Measurements from ENCODE around the gene ACOT13.
"Not testable (repeated sequence)": the region's sequence is repeated elsewhere in the genome, so short reads cannot be mapped to it uniquely, and the experiment has no call there.

The ACOT13 gene

DNA sequence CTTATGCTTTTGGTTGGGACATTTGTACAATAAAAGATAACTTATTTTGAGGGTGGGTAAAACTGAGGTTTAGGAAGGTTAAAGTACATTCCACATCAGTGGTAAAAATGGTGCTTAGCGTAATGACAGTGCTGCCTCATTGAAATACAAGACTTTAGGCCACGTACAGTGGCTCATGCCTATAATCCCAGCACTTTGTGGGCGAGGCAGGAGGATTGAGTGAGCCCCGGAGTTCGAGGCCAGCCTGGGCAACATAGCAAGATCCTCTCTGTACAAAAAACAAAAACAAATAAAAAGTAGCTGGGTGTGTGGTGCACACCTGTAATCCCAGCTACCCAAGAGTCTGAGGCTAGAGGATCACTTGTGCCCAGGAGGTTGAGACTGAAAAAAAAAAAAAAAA, 18.6 kb upstream of the ACOT13 start:
- H3K4me3 Mint-ChIP-seq, result no peak overlapping the region
- peaks cover 12% of the 10 kb centered on the region for H3K4me1 Mint-ChIP-seq (ENCODE audit: low read depth)
- peaks cover 26% of the 10 kb centered on the region for H3K36me3 Mint-ChIP-seq (ENCODE audit: low read depth)
- H3K9me3 Mint-ChIP-seq, result no peaks in the 10 kb centered on the region
- no peak overlapping the region for H3K27ac Mint-ChIP-seq
- H3K27me3 Mint-ChIP-seq, result peaks cover 25% of the 10 kb centered on the region
- intact Hi-C loops (cut with micrococcal nuclease), result no loop called here

DNA sequence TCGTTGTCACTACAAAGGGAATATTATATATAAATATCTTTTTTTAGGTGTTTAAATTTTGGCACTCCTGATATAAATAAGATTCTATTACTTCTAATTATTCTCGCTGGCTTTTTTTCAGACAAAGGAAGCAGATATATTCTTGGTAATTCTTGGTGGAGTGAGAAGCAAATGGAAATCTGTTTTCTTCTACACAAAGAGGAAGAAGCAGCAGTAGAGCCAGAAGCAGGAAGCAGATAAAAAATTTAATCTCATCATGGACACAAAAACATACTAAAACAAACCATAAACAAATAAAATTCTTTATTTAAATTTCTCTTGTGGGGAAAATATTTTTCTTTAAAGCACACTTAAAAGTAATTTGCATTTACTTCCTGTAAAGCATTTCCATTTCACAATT, 17.2 kb upstream of the ACOT13 start:
- H3K4me1 Mint-ChIP-seq (ENCODE audit: low read depth), result peaks cover 12% of the 10 kb centered on the region
- intact Hi-C loops (cut with micrococcal nuclease), result no loop called here
- H3K36me3 Mint-ChIP-seq (ENCODE audit: low read depth), result peaks cover 39% of the 10 kb centered on the region
- H3K27ac Mint-ChIP-seq, result no peak overlapping the region
- H3K9me3 Mint-ChIP-seq, result no peaks in the 10 kb centered on the region
- H3K27me3 Mint-ChIP-seq, result peaks cover 17% of the 10 kb centered on the region
- H3K4me3 Mint-ChIP-seq, result no peak overlapping the region

DNA sequence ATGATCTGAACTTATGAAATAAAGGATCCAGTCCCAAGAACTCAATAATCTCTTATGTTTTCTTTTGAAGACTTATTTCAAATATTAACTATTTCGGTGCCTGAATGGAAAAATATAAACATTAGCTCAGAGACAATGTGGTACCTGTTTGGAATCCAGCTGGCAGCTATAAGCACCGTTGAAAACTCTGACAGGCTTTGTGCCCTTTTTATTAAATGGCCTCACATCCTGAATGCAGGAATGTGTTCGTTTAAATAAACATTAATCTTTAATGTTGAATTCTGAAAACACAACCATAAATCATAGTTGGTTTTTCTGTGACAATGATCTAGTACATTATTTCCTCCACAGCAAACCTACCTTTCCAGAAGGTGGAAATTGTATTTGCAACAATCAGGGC, 16.5 kb upstream of the ACOT13 start:
- H3K36me3 Mint-ChIP-seq (ENCODE audit: low read depth), result peaks cover 41% of the 10 kb centered on the region
- intact Hi-C loops (cut with micrococcal nuclease), result no loop called here
- H3K27ac Mint-ChIP-seq, result no peak overlapping the region
- peaks cover 12% of the 10 kb centered on the region for H3K4me1 Mint-ChIP-seq (ENCODE audit: low read depth)
- H3K27me3 Mint-ChIP-seq, result peaks cover 10% of the 10 kb centered on the region
- no peaks in the 10 kb centered on the region for H3K9me3 Mint-ChIP-seq
- no peak overlapping the region for H3K4me3 Mint-ChIP-seq

DNA sequence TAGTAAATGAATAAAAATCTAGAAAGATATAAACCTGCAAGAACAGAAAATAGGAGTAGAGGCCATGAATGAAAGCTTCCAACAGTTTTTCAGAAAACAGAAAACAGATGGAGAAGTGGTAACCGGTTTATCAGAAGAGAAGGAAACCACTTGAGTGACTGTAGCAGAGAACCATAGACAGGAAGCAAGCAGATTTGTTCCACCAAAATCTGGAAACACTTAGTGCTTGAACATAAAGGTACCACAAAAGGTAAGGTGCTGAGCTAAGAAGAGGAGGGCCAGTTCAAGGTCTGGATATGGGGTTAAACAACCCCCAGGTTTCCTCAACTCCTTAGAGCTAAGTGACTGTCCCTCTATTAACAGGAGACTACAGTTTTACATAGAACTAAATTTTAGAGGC, 11.7 kb upstream of the ACOT13 start:
- Mint-ChIP-seq H3K27ac (peak overlapping the region; percentile 21), H3K27me3 (no peaks in the 10 kb centered on the region), H3K36me3 (ENCODE audit: low read depth) (peaks cover 67% of the 10 kb centered on the region), H3K4me3 (no peak overlapping the region), H3K4me1 (ENCODE audit: low read depth) (peaks cover 28% of the 10 kb centered on the region), H3K9me3 (no peaks in the 10 kb centered on the region)
- intact Hi-C loops (cut with micrococcal nuclease), result loop anchor here (5.0 kb wide), 1 partner anchor 117 kb away; the partner anchor contains the start of gene GMNN

- no peak overlapping the region for H3K4me3 Mint-ChIP-seq
- peak overlapping the region; percentile 83 for H3K27ac Mint-ChIP-seq
- peaks cover 67% of the 10 kb centered on the region for H3K36me3 Mint-ChIP-seq (ENCODE audit: low read depth)
- intact Hi-C loops (cut with micrococcal nuclease), result loop anchor here (5.0 kb wide), 1 partner anchor 113 kb away; the partner anchor contains the start of gene GMNN
- no peaks in the 10 kb centered on the region for H3K27me3 Mint-ChIP-seq
- peaks cover 47% of the 10 kb centered on the region for H3K4me1 Mint-ChIP-seq (ENCODE audit: low read depth)
- H3K9me3 Mint-ChIP-seq, result no peaks in the 10 kb centered on the region
Measured at GRCh38 chr6:24658573-24659560, 8.0 kb upstream of the ACOT13 start.

- Mint-ChIP-seq H3K9me3 (no peaks in the 10 kb centered on the region), H3K4me3 (no peak overlapping the region), H3K36me3 (ENCODE audit: low read depth) (peaks cover 67% of the 10 kb centered on the region), H3K27ac (peak overlapping the region; percentile 83), H3K4me1 (ENCODE audit: low read depth) (peaks cover 53% of the 10 kb centered on the region), H3K27me3 (no peaks in the 10 kb centered on the region)
- intact Hi-C loops (cut with micrococcal nuclease), result loop anchor here (5.0 kb wide), 1 partner anchor 113 kb away; the partner anchor contains the start of gene GMNN
Measured at GRCh38 chr6:24659561-24659960, 7.3 kb upstream of the ACOT13 start.

DNA sequence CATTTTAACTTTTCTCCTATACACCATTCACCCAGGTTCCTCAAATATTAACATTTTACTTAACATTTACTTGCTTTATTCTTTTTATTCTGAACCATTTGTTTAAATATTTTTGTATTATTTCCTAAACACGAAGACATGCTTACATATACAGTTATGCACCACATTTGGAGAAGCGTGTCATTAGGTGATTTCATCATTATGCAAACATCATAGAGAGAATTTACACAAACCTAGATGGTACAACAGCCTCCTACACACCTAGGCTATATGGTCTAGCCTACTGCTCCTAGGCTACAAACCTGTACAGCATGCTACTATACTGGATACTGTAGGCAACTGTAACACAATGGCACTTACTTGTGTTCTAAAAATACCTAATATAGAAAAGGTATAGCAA, 6.8 kb upstream of the ACOT13 start:
- intact Hi-C loops (cut with micrococcal nuclease), result no loop called here
- Mint-ChIP-seq H3K4me3 (no peak overlapping the region), H3K9me3 (no peaks in the 10 kb centered on the region), H3K4me1 (ENCODE audit: low read depth) (peaks cover 58% of the 10 kb centered on the region), H3K27ac (peak overlapping the region; percentile 83), H3K27me3 (no peaks in the 10 kb centered on the region), H3K36me3 (ENCODE audit: low read depth) (peaks cover 70% of the 10 kb centered on the region)

DNA sequence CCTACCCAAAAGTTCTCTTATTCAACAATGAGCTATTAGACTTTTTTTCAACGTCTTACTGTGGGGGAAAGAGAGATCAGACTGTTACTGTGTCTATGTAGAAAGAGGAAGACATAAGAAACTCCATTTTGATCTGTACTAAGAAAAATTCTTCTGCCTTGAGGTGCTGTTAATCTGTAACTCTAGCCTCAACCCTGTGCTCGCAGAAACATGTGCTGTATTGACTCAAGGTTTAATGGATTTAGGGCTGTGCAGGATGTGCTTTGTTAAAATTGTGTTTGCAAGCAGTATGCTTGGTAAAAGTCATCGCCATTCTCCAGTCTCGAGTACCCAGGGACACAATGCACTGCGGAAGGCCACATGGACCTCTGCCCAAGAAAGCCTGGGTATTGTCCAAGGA, 5.1 kb upstream of the ACOT13 start:
- Mint-ChIP-seq H3K36me3 (ENCODE audit: low read depth) (peaks cover 64% of the 10 kb centered on the region), H3K27ac (peak overlapping the region; percentile 43)

DNA sequence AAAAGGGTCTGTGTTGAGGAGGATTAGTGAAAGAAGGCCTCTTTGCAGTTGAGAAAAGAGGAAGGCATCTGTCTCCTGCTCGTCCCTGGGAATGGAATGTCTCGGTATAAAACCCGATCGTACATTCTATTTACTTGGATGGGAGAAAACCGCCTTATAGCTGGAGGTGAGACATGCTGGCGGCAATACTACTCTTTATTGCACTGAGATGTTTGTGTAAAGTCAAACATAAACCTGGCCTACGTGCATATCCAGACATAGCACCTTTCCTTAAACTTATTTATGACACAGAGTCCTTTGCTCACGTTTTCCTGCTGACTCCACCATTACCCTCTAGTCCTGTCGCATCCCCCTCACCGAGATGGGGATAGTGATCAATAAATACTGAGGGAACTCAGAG, 4.6 kb upstream of the ACOT13 start:
- intact Hi-C loops (cut with micrococcal nuclease), result no loop called here
- Mint-ChIP-seq H3K27me3 (no peaks in the 10 kb centered on the region), H3K36me3 (ENCODE audit: low read depth) (peaks cover 65% of the 10 kb centered on the region), H3K4me3 (no peak overlapping the region), H3K9me3 (no peaks in the 10 kb centered on the region), H3K4me1 (ENCODE audit: low read depth) (peaks cover 53% of the 10 kb centered on the region), H3K27ac (no peak overlapping the region)

More for the DNA sequence above, 5.1 kb upstream of the ACOT13 start:
- H3K9me3 Mint-ChIP-seq; intact Hi-C loops (cut with micrococcal nuclease); H3K4me3 Mint-ChIP-seq; H3K27me3 Mint-ChIP-seq: not testable (repeated sequence)
- H3K4me1 Mint-ChIP-seq (ENCODE audit: low read depth), result peaks cover 52% of the 10 kb centered on the region

DNA sequence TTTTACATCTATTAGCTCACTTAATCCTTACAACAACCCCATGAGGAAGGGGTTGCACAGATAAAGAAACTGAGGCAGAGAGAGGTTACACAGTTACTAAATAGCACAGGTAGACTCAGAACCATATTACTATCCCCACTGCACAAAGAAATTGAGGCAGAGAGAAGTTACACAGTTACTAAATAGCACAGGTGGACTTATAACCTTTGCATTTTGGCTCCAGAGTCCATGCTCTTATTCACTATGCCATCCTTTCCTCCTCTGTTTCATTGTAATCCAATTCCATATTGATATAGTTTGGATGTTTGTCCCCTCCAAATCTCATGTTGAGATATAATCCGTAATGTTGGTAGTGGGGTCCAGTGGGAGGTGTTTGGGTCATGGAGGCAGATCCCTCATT, 3.7 kb upstream of the ACOT13 start:
- no peaks in the 10 kb centered on the region for H3K27me3 Mint-ChIP-seq
- H3K4me1 Mint-ChIP-seq (ENCODE audit: low read depth), result peaks cover 61% of the 10 kb centered on the region
- H3K9me3 Mint-ChIP-seq, result no peaks in the 10 kb centered on the region
- H3K36me3 Mint-ChIP-seq (ENCODE audit: low read depth), result peaks cover 58% of the 10 kb centered on the region
- intact Hi-C loops (cut with micrococcal nuclease), result no loop called here
- H3K4me3 Mint-ChIP-seq, result no peak overlapping the region
- H3K27ac Mint-ChIP-seq, result no peak overlapping the region

GRCh38 chr6:24664046-24664987, 2.6 kb upstream of the ACOT13 start:
- peaks cover 58% of the 10 kb centered on the region for H3K36me3 Mint-ChIP-seq (ENCODE audit: low read depth)
- intact Hi-C loops (cut with micrococcal nuclease), result no loop called here
- peaks cover 67% of the 10 kb centered on the region for H3K4me1 Mint-ChIP-seq (ENCODE audit: low read depth)
- peak overlapping the region; percentile 88 for H3K27ac Mint-ChIP-seq
- H3K9me3 Mint-ChIP-seq, result no peaks in the 10 kb centered on the region
- H3K27me3 Mint-ChIP-seq, result no peaks in the 10 kb centered on the region
- H3K4me3 Mint-ChIP-seq, result peak overlapping the region; percentile 27

GRCh38 chr6:24666097-24666640, 708 bp upstream of the ACOT13 start:
- peak overlapping the region; percentile 94 for H3K4me3 Mint-ChIP-seq
- peaks cover 62% of the 10 kb centered on the region for H3K4me1 Mint-ChIP-seq (ENCODE audit: low read depth)
- peak overlapping the region; percentile 88 for H3K27ac Mint-ChIP-seq
- H3K36me3 Mint-ChIP-seq (ENCODE audit: low read depth), result peaks cover 59% of the 10 kb centered on the region
- H3K27me3 Mint-ChIP-seq, result no peaks in the 10 kb centered on the region
- no peaks in the 10 kb centered on the region for H3K9me3 Mint-ChIP-seq
- intact Hi-C loops (cut with micrococcal nuclease), result loop anchor here (2.0 kb wide), 1 partner anchor 55 kb away; no protein-coding TSS in a partner anchor

DNA sequence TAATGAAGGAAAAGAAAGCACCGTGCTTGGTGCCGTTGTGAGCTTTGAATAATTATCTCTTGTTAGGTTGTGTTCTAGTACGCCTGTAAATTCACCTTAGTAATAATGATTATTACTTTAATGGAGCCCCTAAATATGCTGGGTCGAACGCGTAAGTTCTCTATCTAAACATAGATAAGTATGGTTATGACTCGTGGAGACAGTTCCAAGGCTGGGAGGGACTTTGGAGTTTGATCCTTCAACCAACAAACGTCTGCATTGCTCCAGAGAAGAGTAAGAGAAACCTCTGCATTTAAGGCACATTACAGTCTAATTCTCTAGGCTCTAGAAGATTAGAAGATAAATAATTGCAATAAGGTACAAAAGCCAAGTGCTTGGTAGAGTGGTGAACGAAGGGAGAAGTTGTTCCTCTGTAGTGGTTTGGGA, 514 bp downstream of the ACOT13 start:
- Mint-ChIP-seq H3K27ac (peak overlapping the region; percentile 88), H3K4me1 (ENCODE audit: low read depth) (peaks cover 55% of the 10 kb centered on the region), H3K9me3 (no peaks in the 10 kb centered on the region), H3K4me3 (peak overlapping the region; percentile 94), H3K36me3 (ENCODE audit: low read depth) (peaks cover 46% of the 10 kb centered on the region), H3K27me3 (no peaks in the 10 kb centered on the region)
- intact Hi-C loops (cut with micrococcal nuclease), result loop anchor here (2.0 kb wide), 1 partner anchor 53 kb away; no protein-coding TSS in a partner anchor
